ENCODE data around the gene MGMT. TPM values are rescaled to one million over a fixed set of nuclear protein-coding genes. Genes with fewer than 3 reads are reported as not detected.

The MGMT gene
- polyA plus RNA-seq, 3 donors = 9.5 to 23.5 (median 17.5) TPM

DNA sequence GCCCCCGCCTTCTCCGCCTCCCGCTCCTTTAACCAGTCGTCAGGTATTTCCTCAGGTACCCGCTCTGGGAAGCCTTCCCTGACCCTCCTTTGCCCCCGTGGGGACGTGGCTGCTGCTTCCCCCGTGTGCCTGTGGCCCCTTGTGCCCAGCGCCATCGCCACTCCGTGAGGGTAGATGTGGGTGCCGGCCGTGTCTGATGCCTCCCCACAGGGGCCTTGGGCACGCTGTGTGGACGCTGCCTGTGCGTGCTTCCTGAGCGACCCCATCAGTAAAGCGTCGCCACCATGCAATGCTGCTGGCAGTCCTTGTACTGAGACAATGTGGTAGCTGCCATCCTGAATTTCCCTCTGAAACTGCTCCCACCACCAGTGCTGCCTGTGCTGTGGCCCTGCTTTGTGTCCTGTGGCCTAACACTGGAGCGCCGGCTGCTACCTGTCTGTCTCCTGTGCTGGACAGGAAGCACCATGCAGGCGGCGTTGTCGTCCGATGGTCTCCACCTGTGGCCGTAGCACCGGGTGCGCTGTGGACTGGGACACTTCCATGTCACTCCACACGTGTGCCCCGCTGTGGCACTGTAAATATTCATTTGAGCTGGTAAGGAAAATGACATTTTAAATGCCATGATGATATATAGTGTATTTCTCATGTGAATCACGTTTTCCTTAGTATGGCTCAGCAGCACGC, 213.8 kb downstream of the MGMT start:
- TF ChIP-seq, protein P1, sequence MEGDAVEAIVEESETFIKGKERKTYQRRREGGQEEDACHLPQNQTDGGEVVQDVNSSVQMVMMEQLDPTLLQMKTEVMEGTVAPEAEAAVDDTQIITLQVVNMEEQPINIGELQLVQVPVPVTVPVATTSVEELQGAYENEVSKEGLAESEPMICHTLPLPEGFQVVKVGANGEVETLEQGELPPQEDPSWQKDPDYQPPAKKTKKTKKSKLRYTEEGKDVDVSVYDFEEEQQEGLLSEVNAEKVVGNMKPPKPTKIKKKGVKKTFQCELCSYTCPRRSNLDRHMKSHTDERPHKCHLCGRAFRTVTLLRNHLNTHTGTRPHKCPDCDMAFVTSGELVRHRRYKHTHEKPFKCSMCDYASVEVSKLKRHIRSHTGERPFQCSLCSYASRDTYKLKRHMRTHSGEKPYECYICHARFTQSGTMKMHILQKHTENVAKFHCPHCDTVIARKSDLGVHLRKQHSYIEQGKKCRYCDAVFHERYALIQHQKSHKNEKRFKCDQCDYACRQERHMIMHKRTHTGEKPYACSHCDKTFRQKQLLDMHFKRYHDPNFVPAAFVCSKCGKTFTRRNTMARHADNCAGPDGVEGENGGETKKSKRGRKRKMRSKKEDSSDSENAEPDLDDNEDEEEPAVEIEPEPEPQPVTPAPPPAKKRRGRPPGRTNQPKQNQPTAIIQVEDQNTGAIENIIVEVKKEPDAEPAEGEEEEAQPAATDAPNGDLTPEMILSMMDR (IDR thresholded peaks at IDR 0.05) = no peak
- no peak overlapping the region for H2AFZ ChIP-seq (ENCODE audit: insufficient read depth, low read depth, low read length, poor library complexity, severe bottlenecking)

DNA sequence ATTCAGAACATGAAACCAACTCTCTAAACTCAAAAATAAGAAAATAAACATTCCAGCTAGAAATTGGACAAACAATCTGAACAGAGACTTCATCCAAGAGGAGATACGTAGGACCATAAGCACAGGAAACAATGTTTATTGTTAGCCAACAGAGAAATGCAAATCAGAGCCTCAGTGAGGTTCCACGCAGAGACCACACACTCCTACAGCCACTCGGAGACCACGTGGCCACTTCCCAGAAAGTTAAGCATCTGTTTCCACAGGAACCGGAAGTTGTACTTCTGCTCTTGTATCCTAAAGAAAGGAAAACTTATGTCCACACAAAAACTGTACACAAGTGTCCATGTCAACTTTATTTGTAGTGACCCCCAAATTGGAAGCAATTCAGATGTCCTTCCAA, 214.8 kb downstream of the MGMT start:
- H3K27ac ChIP-seq (ENCODE audit: low read depth in 1 of 2, low read length in 2 of 2) = no peak overlapping the region
- intact Hi-C loops (cut with micrococcal nuclease) = no loop called here
- no peak for DNase-seq
- no peak overlapping the region for H3K9ac ChIP-seq (ENCODE audit: insufficient read depth, low read length, poor library complexity, severe bottlenecking)
- Mint-ChIP-seq H3K4me1 (no peaks in the 10 kb centered on the region), H3K4me3 (no peak overlapping the region), H3K27ac (peak overlapping the region in 1 of 7 donors; percentile 29), H3K27me3 (ENCODE audit: low read depth in 3 of 3) (peaks cover 0 to 1% (median 0%) of the 10 kb centered on the region in 3 donors), H3K9me3 (peaks cover 3 to 14% (median 6%) of the 10 kb centered on the region in 7 donors), H3K36me3 (peaks cover 0 to 4% of the 10 kb centered on the region in 2 donors)
- no peak overlapping the region for H2AFZ ChIP-seq (ENCODE audit: insufficient read depth, low read depth, low read length, poor library complexity, severe bottlenecking)
- H4K20me1 ChIP-seq (ENCODE audit: insufficient read depth, low read length) = no peaks in the 10 kb centered on the region
- H3K4me2 ChIP-seq (replicated peaks; ENCODE audit: extremely low read depth, low read length, poor library complexity, severe bottlenecking) = no peak overlapping the region
- no peaks in the 10 kb centered on the region for H3K27me3 ChIP-seq (ENCODE audit: control insufficient read depth in 2 of 2, insufficient read depth in 2 of 2, low read length in 2 of 2)
- no peaks in the 10 kb centered on the region for H3K79me2 ChIP-seq (ENCODE audit: insufficient read depth, low read length)
- H3K4me3 ChIP-seq (replicated peaks in 1 of 3; ENCODE audit: low read depth in 2 of 3, low read length in 3 of 3) = no peak overlapping the region
- no peaks in the 10 kb centered on the region for H3K36me3 ChIP-seq (replicated peaks in 1 of 2; ENCODE audit: control insufficient read depth in 1 of 2, insufficient read depth in 2 of 2, low read length in 2 of 2)
- no peaks in the 10 kb centered on the region for H3K4me1 ChIP-seq (ENCODE audit: control insufficient read depth in 1 of 2, insufficient read depth in 2 of 2, low read length in 2 of 2)
- peaks cover 0 to 4% of the 10 kb centered on the region in 2 donors for H3K9me3 ChIP-seq (replicated peaks in 1 of 2; ENCODE audit: control insufficient read depth in 1 of 2, insufficient read depth in 1 of 2, low read length in 2 of 2)
- TF ChIP-seq, protein P1 (IDR thresholded peaks at IDR 0.05) = no peak
- WGBS (ENCODE audit: insufficient coverage) = 43% methylated on average over 5 of the region's 5 CpGs

More for the DNA sequence above, 213.8 kb downstream of the MGMT start:
- no peaks in the 10 kb centered on the region for H3K36me3 ChIP-seq (replicated peaks in 1 of 2; ENCODE audit: control insufficient read depth in 1 of 2, insufficient read depth in 2 of 2, low read length in 2 of 2)
- H3K4me1 ChIP-seq (ENCODE audit: control insufficient read depth in 1 of 2, insufficient read depth in 2 of 2, low read length in 2 of 2) = no peaks in the 10 kb centered on the region
- DNase-seq = no peak
- H3K9me3 ChIP-seq (replicated peaks in 1 of 2; ENCODE audit: control insufficient read depth in 1 of 2, insufficient read depth in 1 of 2, low read length in 2 of 2) = peaks cover 0 to 7% of the 10 kb centered on the region in 2 donors
- WGBS (ENCODE audit: insufficient coverage) = 96% methylated on average over 26 of the region's 32 CpGs
- H3K36me3 Mint-ChIP-seq = peaks cover 0 to 4% of the 10 kb centered on the region in 2 donors
- no peaks in the 10 kb centered on the region for H3K4me1 Mint-ChIP-seq
- H3K27ac ChIP-seq (ENCODE audit: low read depth in 1 of 2, low read length in 2 of 2) = no peak overlapping the region
- no peak overlapping the region for H3K4me2 ChIP-seq (replicated peaks; ENCODE audit: extremely low read depth, low read length, poor library complexity, severe bottlenecking)
- H3K27me3 Mint-ChIP-seq (ENCODE audit: low read depth in 3 of 3) = peaks cover 0 to 1% (median 0%) of the 10 kb centered on the region in 3 donors
- H3K9ac ChIP-seq (ENCODE audit: insufficient read depth, low read length, poor library complexity, severe bottlenecking) = no peak overlapping the region
- H4K20me1 ChIP-seq (ENCODE audit: insufficient read depth, low read length) = no peaks in the 10 kb centered on the region
- H3K27ac Mint-ChIP-seq = peak overlapping the region in 1 of 7 donors; percentile 23
- no peak overlapping the region for H3K4me3 ChIP-seq (replicated peaks in 1 of 3; ENCODE audit: low read depth in 2 of 3, low read length in 3 of 3)
- H3K79me2 ChIP-seq (ENCODE audit: insufficient read depth, low read length) = no peaks in the 10 kb centered on the region
- H3K27me3 ChIP-seq (ENCODE audit: control insufficient read depth in 2 of 2, insufficient read depth in 2 of 2, low read length in 2 of 2) = no peaks in the 10 kb centered on the region
- intact Hi-C loops (cut with micrococcal nuclease) = no loop called here
- peaks cover 3 to 17% (median 6%) of the 10 kb centered on the region in 7 donors for H3K9me3 Mint-ChIP-seq
- H3K4me3 Mint-ChIP-seq = no peak overlapping the region

Measured in CD14-positive monocyte (primary cell).